Muscle of leg (tissue), 11 donors: Measurements from ENCODE around the gene BEST1. TPM values are rescaled to one million over a fixed set of nuclear protein-coding genes. Genes with fewer than 3 reads are reported as not detected.
"Not testable (repeated sequence)": the region's sequence is repeated elsewhere in the genome, so short reads cannot be mapped to it uniquely, and the experiment has no call there.

Experiments
- DNase-seq: peaks from one replicate; pipeline ENCODE4 v3.0.0; 2013
- H3K27ac ChIP-seq: one replicate; pipeline ENCODE4 v1.5.1; 2013; ENCODE audit warnings: mild to moderate bottlenecking, low read length, control low read depth
- H3K27me3 ChIP-seq: one replicate; pipeline ENCODE4 v1.6.1; 2013; ENCODE audit warnings: low read length; ENCODE audit not compliant: control insufficient read depth, insufficient read depth
- H3K36me3 ChIP-seq: one replicate; pipeline ENCODE4 v1.6.1; 2013; ENCODE audit warnings: low read length; ENCODE audit not compliant: control insufficient read depth, insufficient read depth
- H3K4me1 ChIP-seq: one replicate; pipeline ENCODE4 v1.6.1; 2013; ENCODE audit warnings: low read length; ENCODE audit not compliant: control insufficient read depth, insufficient read depth
- H3K4me3 ChIP-seq: one replicate; pipeline ENCODE4 v1.5.1; 2013; ENCODE audit warnings: low read length, control low read depth
- H3K9me3 ChIP-seq: replicated peaks from 2 replicates; pipeline ENCODE4 v1.6.1; 2013; ENCODE audit warnings: low read depth, low read length; ENCODE audit not compliant: control insufficient read depth
- WGBS: methylation state at CpG from one replicate; pipeline ENCODE4 v1.1.5; 2013; ENCODE audit warnings: missing lambda C conversion rate; ENCODE audit not compliant: insufficient coverage; 5-methylcytosine and 5-hydroxymethylcytosine counted together
- polyA plus RNA-seq, 8 donors: library from polyadenylated mRNA; unstranded; fragments of 120-200 nt; gene quantifications; one replicate each; pipeline versions ENCODE4 v1.2.1 to v1.2.3, GENCODE V29; 2013; ENCODE audit warnings: inconsistent platforms in 1 of 8, low replicate concordance in 1 of 8; ENCODE audit not compliant: insufficient read length in 8 of 8, insufficient read depth in 1 of 8
- total RNA-seq: library from RNA; stranded (reverse); fragments of 120-200 nt; gene quantifications from one replicate; pipeline ENCODE4 v1.2.4, GENCODE V29; 2013

BEST1 gene
- total and polyA plus RNA-seq, 9 donors: 1.6 to 4.2 (median 3.8) TPM

- Histone ChIP-seq H3K4me3 (no peak overlapping the region), H3K27me3 (no peaks in the 10 kb centered on the region), H3K27ac (no peak overlapping the region), H3K9me3 (no peaks in the 10 kb centered on the region), H3K36me3 (no peaks in the 10 kb centered on the region), H3K4me1 (peaks cover 14% of the 10 kb centered on the region)
- 15% methylated on average over 4 of the region's 12 CpGs for WGBS
- peak; percentile 27 for DNase-seq
Observed at GRCh38 chr11:62001450-62002191, 51.5 kb downstream of the BEST1 start.

- 82% methylated on average over 6 of the region's 8 CpGs for WGBS
- peaks cover 14% of the 10 kb centered on the region for H3K4me1 ChIP-seq
- H3K4me3 ChIP-seq, DNase-seq, H3K27me3 ChIP-seq, H3K9me3 ChIP-seq, H3K27ac ChIP-seq, H3K36me3 ChIP-seq: not testable (repeated sequence)
Observed at GRCh38 chr11:62002283-62002682, 52.1 kb downstream of the BEST1 start.

GRCh38 chr11:62004473-62004872 lies 54.3 kb downstream of the BEST1 start:
- DNase-seq: peak; percentile 52
- H3K27ac ChIP-seq: no peak overlapping the region
- H3K9me3 ChIP-seq: no peaks in the 10 kb centered on the region
- no CpG with 5 or more reads among the region's 2 CpGs for WGBS
- no peaks in the 10 kb centered on the region for H3K36me3 ChIP-seq
- peaks cover 14% of the 10 kb centered on the region for H3K4me1 ChIP-seq
- H3K27me3 ChIP-seq: no peaks in the 10 kb centered on the region
- no peak overlapping the region for H3K4me3 ChIP-seq

GRCh38 chr11:62008193-62008592 lies 58.0 kb downstream of the BEST1 start:
- Histone ChIP-seq H3K4me3 (no peak overlapping the region), H3K27ac (no peak overlapping the region), H3K9me3 (no peaks in the 10 kb centered on the region), H3K36me3 (no peaks in the 10 kb centered on the region), H3K4me1 (peaks cover 14% of the 10 kb centered on the region), H3K27me3 (no peaks in the 10 kb centered on the region)
- DNase-seq: no peak
- no CpG with 5 or more reads among the region's 1 CpG for WGBS

- no peak for DNase-seq
- H3K27ac ChIP-seq: no peak overlapping the region
- H3K4me3 ChIP-seq: no peak overlapping the region
- H3K36me3 ChIP-seq: no peaks in the 10 kb centered on the region
- WGBS: 100% methylated on average over 1 of the region's 4 CpGs
- no peaks in the 10 kb centered on the region for H3K27me3 ChIP-seq
- no peaks in the 10 kb centered on the region for H3K4me1 ChIP-seq
- H3K9me3 ChIP-seq: no peaks in the 10 kb centered on the region
Observed at GRCh38 chr11:62010935-62011528, 60.9 kb downstream of the BEST1 start.

GRCh38 chr11:62011881-62012280 lies 61.7 kb downstream of the BEST1 start:
- H3K27ac ChIP-seq: no peak overlapping the region
- no peak overlapping the region for H3K4me3 ChIP-seq
- H3K27me3 ChIP-seq: no peaks in the 10 kb centered on the region
- no peaks in the 10 kb centered on the region for H3K4me1 ChIP-seq
- H3K9me3 ChIP-seq: no peaks in the 10 kb centered on the region
- no peak for DNase-seq
- 94% methylated on average over 9 of the region's 9 CpGs for WGBS
- H3K36me3 ChIP-seq: no peaks in the 10 kb centered on the region

- Histone ChIP-seq H3K27me3 (no peaks in the 10 kb centered on the region), H3K4me1 (no peaks in the 10 kb centered on the region), H3K36me3 (no peaks in the 10 kb centered on the region), H3K9me3 (no peaks in the 10 kb centered on the region), H3K27ac (no peak overlapping the region), H3K4me3 (no peak overlapping the region)
- DNase-seq: no peak
- WGBS: 78% methylated on average over 3 of the region's 3 CpGs
Observed at GRCh38 chr11:62012451-62012831, 62.3 kb downstream of the BEST1 start.

- H3K27me3 ChIP-seq: no peaks in the 10 kb centered on the region
- H3K4me3 ChIP-seq: no peak overlapping the region
- DNase-seq: no peak
- no peaks in the 10 kb centered on the region for H3K36me3 ChIP-seq
- no peak overlapping the region for H3K27ac ChIP-seq
- H3K9me3 ChIP-seq: no peaks in the 10 kb centered on the region
- 47% methylated on average over 4 of the region's 5 CpGs for WGBS
- no peaks in the 10 kb centered on the region for H3K4me1 ChIP-seq
Observed at GRCh38 chr11:62012832-62013461, 62.8 kb downstream of the BEST1 start.
